NB4 (cell line): ENCODE measurements around the gene GTF2F2.

Experiments used
- DNase-seq: peaks from one replicate; pipeline ENCODE4 v3.0.0; 2010; ENCODE audit warnings: low read depth
- H3K4me3 ChIP-seq: one replicate; pipeline ENCODE4 v1.5.1; 2011; ENCODE audit warnings: mild to moderate bottlenecking, low read depth, low read length, moderate library complexity
- MAX ChIP-seq: IDR thresholded peaks from 2 replicates; pipeline ENCODE4 v1.6.1; 2011; ENCODE audit warnings: low read depth, low read length
- MYC ChIP-seq: IDR thresholded peaks from 2 replicates; pipeline ENCODE4 v1.6.1; 2011; ENCODE audit warnings: low read depth, low read length
- POLR2A ChIP-seq: IDR thresholded peaks from 2 replicates; pipeline ENCODE4 v1.6.1; 2011; ENCODE audit warnings: mild to moderate bottlenecking; ENCODE audit not compliant: insufficient read length; ENCODE audit errors: extremely low read depth
- TF ChIP-seq, protein P1 (sequence below): IDR thresholded peaks from one replicate; pipeline ENCODE4 v1.5.1; 2012; ENCODE audit warnings: low read depth, low read length

Gene GTF2F2

GRCh38 chr13:45280751-45281634 is 160.7 kb downstream of the GTF2F2 start:
- TF ChIP-seq POLR2A (no peak), MYC (0 out of 2 replicates have a peak, but pooled peaks have one; percentile 1)
- TF ChIP-seq, protein P1, sequence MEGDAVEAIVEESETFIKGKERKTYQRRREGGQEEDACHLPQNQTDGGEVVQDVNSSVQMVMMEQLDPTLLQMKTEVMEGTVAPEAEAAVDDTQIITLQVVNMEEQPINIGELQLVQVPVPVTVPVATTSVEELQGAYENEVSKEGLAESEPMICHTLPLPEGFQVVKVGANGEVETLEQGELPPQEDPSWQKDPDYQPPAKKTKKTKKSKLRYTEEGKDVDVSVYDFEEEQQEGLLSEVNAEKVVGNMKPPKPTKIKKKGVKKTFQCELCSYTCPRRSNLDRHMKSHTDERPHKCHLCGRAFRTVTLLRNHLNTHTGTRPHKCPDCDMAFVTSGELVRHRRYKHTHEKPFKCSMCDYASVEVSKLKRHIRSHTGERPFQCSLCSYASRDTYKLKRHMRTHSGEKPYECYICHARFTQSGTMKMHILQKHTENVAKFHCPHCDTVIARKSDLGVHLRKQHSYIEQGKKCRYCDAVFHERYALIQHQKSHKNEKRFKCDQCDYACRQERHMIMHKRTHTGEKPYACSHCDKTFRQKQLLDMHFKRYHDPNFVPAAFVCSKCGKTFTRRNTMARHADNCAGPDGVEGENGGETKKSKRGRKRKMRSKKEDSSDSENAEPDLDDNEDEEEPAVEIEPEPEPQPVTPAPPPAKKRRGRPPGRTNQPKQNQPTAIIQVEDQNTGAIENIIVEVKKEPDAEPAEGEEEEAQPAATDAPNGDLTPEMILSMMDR, result peak; percentile 74
- DNase-seq, result peak; percentile 68
- no peak overlapping the region for H3K4me3 ChIP-seq

GRCh38 chr13:45282994-45283393 is 162.7 kb downstream of the GTF2F2 start:
- DNase-seq, result no peak
- H3K4me3 ChIP-seq, result no peak overlapping the region
- no peak for TF ChIP-seq POLR2A
- TF ChIP-seq, protein P1, result no peak
- TF ChIP-seq MYC, result no peak
- TF ChIP-seq MAX, result no peak

- TF ChIP-seq, protein P1, result no peak
- TF ChIP-seq POLR2A (no peak), MYC (no peak), MAX (no peak)
- H3K4me3 ChIP-seq, result no peak overlapping the region
- DNase-seq, result no peak
Observed at GRCh38 chr13:45289936-45290563, 169.7 kb downstream of the GTF2F2 start.

DNA sequence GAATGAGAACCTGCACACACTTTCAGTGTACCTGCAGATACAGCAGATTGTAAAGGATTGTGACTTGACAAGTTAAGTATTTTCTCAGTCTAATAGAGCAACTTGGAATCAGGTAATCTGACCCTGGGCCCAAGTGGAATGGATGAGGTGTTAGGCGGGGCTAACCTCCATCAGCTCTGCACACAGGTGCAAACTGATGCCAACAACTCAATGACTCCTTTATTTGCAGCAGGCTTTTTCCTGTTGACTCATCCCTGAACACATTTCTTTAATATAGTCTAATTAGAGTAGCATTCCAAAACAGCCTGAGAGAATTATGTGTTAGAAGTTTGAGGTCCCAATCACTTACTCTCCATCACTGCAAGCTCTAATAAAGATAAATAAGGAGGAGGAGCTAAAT is 171.9 kb downstream of the GTF2F2 start:
- no peak overlapping the region for H3K4me3 ChIP-seq
- TF ChIP-seq MAX (no peak), MYC (no peak)
- TF ChIP-seq, protein P1, result no peak
- no peak for DNase-seq

- no peak overlapping the region for H3K4me3 ChIP-seq
- TF ChIP-seq POLR2A, result no peak
- TF ChIP-seq MAX, result no peak
- TF ChIP-seq, protein P1, result no peak
- no peak for TF ChIP-seq MYC
- no peak for DNase-seq
Observed at GRCh38 chr13:45295536-45295935, 175.2 kb downstream of the GTF2F2 start.
